Stimulated activated naive CD8-positive, alpha-beta T cell treated with anti-CD3 and anti-CD28 coated beads, Interleukin-15, amount 100 ng/mL, for 72 hours (primary cell): ENCODE measurements around the gene CBARP.

Experiments
- ATAC-seq: fragments of 150-1000 bp; cut with Tn5 transposase; 2 replicates; pipeline ENCODE4 v1.10.0; 2021; ENCODE audit warnings: mild to moderate bottlenecking, moderate library complexity
- DNase-seq, 2 donors: peaks; one replicate each; pipeline ENCODE4 v3.0.0; 2021 to 2022
- H3K27ac Mint-ChIP-seq, 2 donors: one replicate each; pipeline ENCODE4 v1.8.0; 2022; ENCODE audit warnings: mild to moderate bottlenecking in 2 of 2, mixed read lengths in 2 of 2, moderate library complexity in 2 of 2
- H3K27me3 Mint-ChIP-seq: one replicate; pipeline ENCODE4 v1.8.0; 2022; ENCODE audit warnings: mixed read lengths
- H3K4me1 Mint-ChIP-seq: one replicate; pipeline ENCODE4 v1.8.0; 2022; ENCODE audit warnings: mild to moderate bottlenecking, mixed read lengths
- H3K4me3 Mint-ChIP-seq, 2 donors: one replicate each; pipeline ENCODE4 v1.8.0; 2022; ENCODE audit warnings: mild to moderate bottlenecking in 2 of 2, mixed read lengths in 2 of 2, moderate library complexity in 1 of 2
- H3K9me3 Mint-ChIP-seq, 2 donors: one replicate each; pipeline ENCODE4 v1.8.0; 2022; ENCODE audit warnings: mixed read lengths in 2 of 2

Gene CBARP

GRCh38 chr19:1260749-1261537, 23.1 kb upstream of the CBARP start:
- DNase-seq (peak; percentile 98), ATAC-seq (peak; percentile 82)
- H3K27me3 Mint-ChIP-seq: no peaks in the 10 kb centered on the region
- peak overlapping the region; percentile 95 to 100 for H3K4me3 Mint-ChIP-seq
- H3K27ac Mint-ChIP-seq: peak overlapping the region; percentile 84 to 98
- H3K4me1 Mint-ChIP-seq: peaks cover 85% of the 10 kb centered on the region
- H3K9me3 Mint-ChIP-seq: no peaks in the 10 kb centered on the region

DNA sequence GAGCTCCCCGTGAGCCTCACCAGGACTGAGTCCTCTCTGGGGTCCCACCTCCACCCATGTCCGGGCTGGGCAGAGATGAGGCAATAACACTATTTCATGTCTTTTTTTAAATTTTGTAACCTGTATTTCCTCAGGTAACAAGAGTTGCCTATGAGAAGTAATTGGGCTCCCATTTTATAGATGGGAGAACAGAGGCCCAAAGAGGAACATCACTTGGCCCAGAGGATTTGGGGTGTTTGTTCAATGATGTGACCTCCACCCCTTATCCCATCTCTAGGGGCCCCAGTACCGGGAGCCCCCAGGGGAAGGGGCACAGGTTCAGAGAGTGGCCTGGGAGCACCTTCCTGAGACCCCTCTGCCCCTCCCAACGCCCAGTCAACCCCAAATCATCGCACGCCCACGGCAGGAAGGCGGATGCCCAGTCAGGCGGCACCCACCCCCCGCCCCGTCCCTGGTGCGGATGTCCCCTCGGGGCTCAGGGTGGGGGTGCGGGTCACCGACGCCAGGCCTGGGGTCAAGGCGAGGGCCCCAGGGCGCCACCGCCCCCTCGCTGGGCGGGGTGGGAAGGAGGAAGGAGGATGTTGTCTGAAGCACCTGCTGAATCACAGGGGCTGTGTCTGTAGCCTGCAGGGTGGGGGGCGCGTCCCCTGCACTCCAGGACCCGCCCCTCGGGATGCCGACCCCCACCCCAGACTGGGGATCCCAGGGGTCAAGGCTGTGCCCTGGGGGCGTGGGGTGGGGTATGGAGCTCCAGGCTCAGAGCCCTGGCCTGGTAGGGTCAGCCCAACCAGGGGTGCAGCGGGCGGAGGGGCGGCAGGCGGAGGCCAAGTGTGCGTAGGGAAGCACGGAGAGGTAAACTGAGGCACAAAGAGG, 22.3 kb upstream of the CBARP start:
- peak overlapping the region; percentile 94 to 99 for H3K27ac Mint-ChIP-seq
- no peaks in the 10 kb centered on the region for H3K27me3 Mint-ChIP-seq
- H3K4me1 Mint-ChIP-seq: peaks cover 85% of the 10 kb centered on the region
- no peaks in the 10 kb centered on the region for H3K9me3 Mint-ChIP-seq
- ATAC-seq (peak; percentile 63), DNase-seq (peak; percentile 73 to 82)
- peak overlapping the region; percentile 95 to 100 for H3K4me3 Mint-ChIP-seq

DNA sequence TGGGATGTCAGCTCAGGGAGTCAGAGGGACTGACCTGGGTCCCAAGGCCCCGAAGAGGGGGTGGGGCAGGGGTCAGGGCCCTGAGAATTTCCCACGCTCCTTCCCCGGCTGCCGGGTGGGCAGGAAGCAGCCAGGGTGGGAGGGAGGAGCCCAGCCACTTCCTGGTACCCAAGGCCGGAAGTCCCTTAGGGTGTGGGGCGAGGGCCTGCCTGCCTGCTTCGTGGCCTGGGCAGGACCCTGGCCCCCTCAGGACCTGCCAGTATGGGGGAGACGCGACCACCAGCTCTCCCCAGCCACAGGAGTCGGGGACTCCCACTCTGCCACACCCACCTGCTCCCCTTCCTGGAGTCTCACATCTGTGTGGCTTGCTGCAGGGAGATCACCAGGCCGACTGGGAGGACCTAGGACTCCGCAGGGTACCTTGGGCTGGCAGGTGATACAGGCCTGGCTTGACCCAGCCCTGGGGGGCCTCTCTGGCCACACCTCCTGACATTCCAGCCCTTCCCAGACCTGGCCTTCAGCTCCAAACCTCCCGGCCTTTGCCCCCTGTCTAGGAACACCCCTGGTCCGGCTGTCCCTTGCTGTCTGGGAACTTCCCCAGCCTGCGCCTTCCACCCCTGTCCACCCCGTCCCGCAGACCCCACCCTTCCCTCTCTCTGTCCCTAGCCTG, 21.5 kb upstream of the CBARP start:
- DNase-seq (peak; percentile 73 to 79), ATAC-seq (peak; percentile 52)
- H3K4me3 Mint-ChIP-seq: peak overlapping the region; percentile 95 to 100
- peaks cover 85% of the 10 kb centered on the region for H3K4me1 Mint-ChIP-seq
- no peaks in the 10 kb centered on the region for H3K9me3 Mint-ChIP-seq
- peak overlapping the region; percentile 92 to 99 for H3K27ac Mint-ChIP-seq
- H3K27me3 Mint-ChIP-seq: no peaks in the 10 kb centered on the region

GRCh38 chr19:1258707-1259205, 21.0 kb upstream of the CBARP start:
- ATAC-seq (no peak), DNase-seq (no peak)
- peaks cover 81% of the 10 kb centered on the region for H3K4me1 Mint-ChIP-seq
- no peaks in the 10 kb centered on the region for H3K9me3 Mint-ChIP-seq
- H3K27ac Mint-ChIP-seq: peak overlapping the region; percentile 92 to 93
- H3K4me3 Mint-ChIP-seq: peak overlapping the region; percentile 95 to 100
- no peaks in the 10 kb centered on the region for H3K27me3 Mint-ChIP-seq

DNA sequence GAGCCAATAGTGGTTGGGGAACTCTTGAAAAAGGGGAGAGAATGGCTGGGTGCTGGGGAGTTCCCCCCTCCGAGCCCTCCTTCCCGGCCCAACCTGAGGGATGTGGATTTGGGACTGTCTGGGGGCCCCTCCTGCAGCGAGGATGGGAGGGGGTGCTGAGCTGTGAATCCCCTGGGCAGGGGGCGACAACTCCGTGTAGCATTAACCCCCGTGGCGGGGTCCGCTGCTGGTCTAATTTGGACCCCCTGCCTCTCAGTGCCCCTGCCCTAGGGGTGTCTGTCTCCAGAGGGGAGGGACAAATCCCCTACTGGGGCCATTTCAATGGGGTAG, 20.3 kb upstream of the CBARP start:
- H3K4me1 Mint-ChIP-seq: peaks cover 81% of the 10 kb centered on the region
- DNase-seq (no peak), ATAC-seq (no peak)
- H3K27ac Mint-ChIP-seq: peak overlapping the region in 1 of 2 donors; percentile 91
- peak overlapping the region; percentile 70 to 95 for H3K4me3 Mint-ChIP-seq
- H3K9me3 Mint-ChIP-seq: no peaks in the 10 kb centered on the region
- H3K27me3 Mint-ChIP-seq: no peaks in the 10 kb centered on the region

- Mint-ChIP-seq H3K4me3 (peak overlapping the region; percentile 70 to 95), H3K4me1 (peaks cover 77% of the 10 kb centered on the region), H3K9me3 (no peaks in the 10 kb centered on the region), H3K27me3 (no peaks in the 10 kb centered on the region), H3K27ac (peak overlapping the region in 1 of 2 donors; percentile 91)
- DNase-seq: no peak
- no peak for ATAC-seq
These were observed 19.8 kb upstream of the CBARP start for GRCh38 chr19:1257475-1258162.

- no peak for ATAC-seq
- peaks cover 69% of the 10 kb centered on the region for H3K4me1 Mint-ChIP-seq
These were observed 19.1 kb upstream of the CBARP start for GRCh38 chr19:1256646-1257474.

GRCh38 chr19:1255186-1256161, 17.7 kb upstream of the CBARP start:
- H3K27ac Mint-ChIP-seq: peak overlapping the region in 1 of 2 donors; percentile 76
- no peak for DNase-seq
- H3K4me1 Mint-ChIP-seq: peaks cover 63% of the 10 kb centered on the region
- no peaks in the 10 kb centered on the region for H3K9me3 Mint-ChIP-seq
- H3K27me3 Mint-ChIP-seq: no peaks in the 10 kb centered on the region
- ATAC-seq: no peak
- H3K4me3 Mint-ChIP-seq: no peak overlapping the region

More at GRCh38 chr19:1256646-1257474, 19.1 kb upstream of the CBARP start:
- H3K27me3 Mint-ChIP-seq: no peaks in the 10 kb centered on the region
- no peak overlapping the region for H3K27ac Mint-ChIP-seq
- DNase-seq: no peak
- H3K9me3 Mint-ChIP-seq: no peaks in the 10 kb centered on the region
- peak overlapping the region; percentile 28 to 70 for H3K4me3 Mint-ChIP-seq

GRCh38 chr19:1254530-1255185, 16.9 kb upstream of the CBARP start:
- no peaks in the 10 kb centered on the region for H3K27me3 Mint-ChIP-seq
- DNase-seq: no peak
- H3K27ac Mint-ChIP-seq: peak overlapping the region in 1 of 2 donors; percentile 44
- no peaks in the 10 kb centered on the region for H3K9me3 Mint-ChIP-seq
- ATAC-seq: no peak
- H3K4me1 Mint-ChIP-seq: peaks cover 59% of the 10 kb centered on the region
- peak overlapping the region in 1 of 2 donors; percentile 10 for H3K4me3 Mint-ChIP-seq

DNA sequence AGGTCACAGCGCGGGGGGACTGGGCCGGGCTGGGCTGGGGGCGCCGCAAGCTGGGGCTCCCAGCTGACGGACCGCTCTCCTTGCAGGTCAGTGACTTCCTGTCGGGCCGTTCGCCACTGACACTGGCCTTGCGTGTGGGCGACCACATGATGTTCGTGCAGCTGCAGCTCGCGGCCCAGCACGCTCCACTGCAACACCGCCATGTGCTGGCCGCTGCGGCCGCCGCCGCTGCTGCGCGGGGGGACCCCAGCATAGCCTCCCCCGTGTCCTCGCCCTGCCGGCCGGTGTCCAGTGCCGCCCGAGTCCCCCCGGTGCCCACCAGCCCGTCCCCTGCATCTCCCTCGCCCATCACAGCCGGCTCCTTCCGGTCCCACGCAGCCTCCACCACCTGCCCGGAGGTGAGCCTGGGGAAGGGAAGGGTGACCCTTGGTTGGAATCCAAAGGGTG, 16.3 kb upstream of the CBARP start:
- no peaks in the 10 kb centered on the region for H3K27me3 Mint-ChIP-seq
- H3K4me1 Mint-ChIP-seq: peaks cover 53% of the 10 kb centered on the region
- no peak for ATAC-seq
- H3K4me3 Mint-ChIP-seq: no peak overlapping the region
- DNase-seq: no peak
- no peaks in the 10 kb centered on the region for H3K9me3 Mint-ChIP-seq
- no peak overlapping the region for H3K27ac Mint-ChIP-seq

- Mint-ChIP-seq H3K4me3 (peak overlapping the region; percentile 83 to 98), H3K27ac (peak overlapping the region; percentile 85 to 90), H3K9me3 (no peaks in the 10 kb centered on the region), H3K4me1 (peaks cover 48% of the 10 kb centered on the region), H3K27me3 (no peaks in the 10 kb centered on the region)
- no peak for DNase-seq
- ATAC-seq: no peak
These were observed 15.8 kb upstream of the CBARP start for GRCh38 chr19:1253514-1254080.

DNA sequence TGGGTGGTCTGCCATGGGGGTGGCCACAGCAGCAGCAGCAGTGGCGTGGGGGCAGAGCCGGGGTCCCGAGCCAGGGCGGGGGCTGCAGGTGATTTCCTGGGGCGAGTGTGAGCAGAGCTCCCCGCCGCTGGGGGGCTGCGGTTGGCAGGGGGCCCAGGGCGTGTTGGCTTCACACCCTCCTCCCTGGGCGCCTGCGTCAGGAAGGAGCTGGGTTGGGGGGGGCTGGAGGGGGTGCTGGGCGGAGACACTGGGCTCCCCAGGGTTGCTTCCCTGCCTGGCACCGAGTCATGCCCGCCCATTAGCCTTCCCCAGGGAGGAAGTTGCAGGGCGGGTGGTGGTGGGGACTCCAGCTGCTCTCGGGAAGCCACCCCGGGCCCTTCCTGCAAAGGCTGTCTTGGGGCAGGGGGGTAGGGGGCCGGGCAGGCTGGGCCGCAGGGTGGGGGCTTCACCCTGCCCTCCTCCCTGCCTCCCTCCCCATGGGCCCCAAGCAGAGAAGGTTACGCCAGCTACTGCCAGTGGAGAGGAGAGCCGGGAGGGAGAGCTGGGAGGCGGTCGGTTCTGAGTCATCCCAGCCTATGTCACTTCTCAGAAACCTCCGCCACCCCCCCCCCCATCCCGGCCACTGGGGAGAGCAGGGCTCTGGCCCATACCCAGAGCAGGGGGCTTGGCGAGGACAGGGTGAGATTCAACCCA, 15.2 kb upstream of the CBARP start:
- Mint-ChIP-seq H3K4me1 (peaks cover 42% of the 10 kb centered on the region), H3K27ac (peak overlapping the region; percentile 90 to 94), H3K4me3 (peak overlapping the region; percentile 95 to 98), H3K9me3 (no peaks in the 10 kb centered on the region), H3K27me3 (no peaks in the 10 kb centered on the region)
- DNase-seq: peak; percentile 75 to 87
- ATAC-seq: peak; percentile 60
